HFFc6 (cell line): ENCODE measurements around the gene OR51D1. TPM values are rescaled to one million over a fixed set of nuclear protein-coding genes. Genes with fewer than 3 reads are reported as not detected.

Source experiments
- DNase-seq: peaks from one replicate; pipeline ENCODE4 v3.0.0-alpha.2; 2018
- H3K27ac Mint-ChIP-seq: 2 replicates; pipeline ENCODE4 v1.8.0; 2020; ENCODE audit warnings: mild to moderate bottlenecking, mixed read lengths
- H3K27me3 Mint-ChIP-seq: 2 replicates; pipeline ENCODE4 v1.8.0; 2021; ENCODE audit warnings: mild to moderate bottlenecking, moderate library complexity, mixed read lengths; ENCODE audit not compliant: insufficient read depth
- H3K36me3 Mint-ChIP-seq: 2 replicates; pipeline ENCODE4 v1.8.0; 2021; ENCODE audit warnings: low read depth, mixed read lengths
- H3K4me1 Mint-ChIP-seq: 2 replicates; pipeline ENCODE4 v1.8.0; 2020; ENCODE audit warnings: low read depth, mixed read lengths
- H3K4me3 Mint-ChIP-seq: 2 replicates; pipeline ENCODE4 v1.8.0; 2020; ENCODE audit warnings: mild to moderate bottlenecking, moderate library complexity, mixed read lengths
- H3K9me3 Mint-ChIP-seq: 2 replicates; pipeline ENCODE4 v1.8.0; 2020; ENCODE audit warnings: mild to moderate bottlenecking, mixed read lengths
- CTCF ChIP-seq: fragments of 200-600 bp; sonication (generic); IDR thresholded peaks from 2 replicates; pipeline ENCODE4 v1.5.0; 2021; ENCODE audit warnings: antibody characterized with exemption, mild to moderate bottlenecking
- total RNA-seq, 6 experiments: library from RNA; stranded (reverse); fragmentation: NEBNext Ultra II Directional; extraction: Animal tissue kit (Norgen Biotek cat#: 25700); gene quantifications; 2 replicates in 1 of 6; 3 replicates in 5 of 6; pipeline ENCODE4 v1.2.3, GENCODE V29; 2021

The OR51D1 gene
- total RNA-seq, 6 experiments from 2014 or later, result not detected

GRCh38 chr11:4664786-4665185 is 27.5 kb downstream of the OR51D1 start:
- no peak for DNase-seq

GRCh38 chr11:4665424-4665823 is 28.1 kb downstream of the OR51D1 start:
- DNase-seq, result no peak
- Mint-ChIP-seq H3K9me3 (peaks cover 20% of the 10 kb centered on the region), H3K4me1 (no peaks in the 10 kb centered on the region), H3K4me3 (no peak overlapping the region), H3K36me3 (no peaks in the 10 kb centered on the region), H3K27ac (no peak overlapping the region), H3K27me3 (peaks cover 3% of the 10 kb centered on the region)
- no peak for TF ChIP-seq CTCF

More at GRCh38 chr11:4664786-4665185, 27.5 kb downstream of the OR51D1 start:
- no peak overlapping the region for H3K4me3 Mint-ChIP-seq
- peaks cover 3% of the 10 kb centered on the region for H3K27me3 Mint-ChIP-seq
- no peaks in the 10 kb centered on the region for H3K4me1 Mint-ChIP-seq
- no peaks in the 10 kb centered on the region for H3K36me3 Mint-ChIP-seq
- peaks cover 20% of the 10 kb centered on the region for H3K9me3 Mint-ChIP-seq
- no peak for TF ChIP-seq CTCF
- H3K27ac Mint-ChIP-seq, result no peak overlapping the region

- DNase-seq, result no peak
- H3K27me3 Mint-ChIP-seq, result no peaks in the 10 kb centered on the region
- peaks cover 20% of the 10 kb centered on the region for H3K9me3 Mint-ChIP-seq
- no peaks in the 10 kb centered on the region for H3K4me1 Mint-ChIP-seq
- H3K36me3 Mint-ChIP-seq, result no peaks in the 10 kb centered on the region
- TF ChIP-seq CTCF, result no peak
- H3K4me3 Mint-ChIP-seq, result no peak overlapping the region
- no peak overlapping the region for H3K27ac Mint-ChIP-seq
Measured at GRCh38 chr11:4671741-4672140, 34.5 kb downstream of the OR51D1 start.

GRCh38 chr11:4672470-4672869 is 35.2 kb downstream of the OR51D1 start:
- DNase-seq, result no peak
- 0 out of 2 replicates have a peak, but pooled peaks cover 2% of the 10 kb centered on the region for H3K27me3 Mint-ChIP-seq
- no peaks in the 10 kb centered on the region for H3K36me3 Mint-ChIP-seq
- no peak for TF ChIP-seq CTCF
- peaks cover 16% of the 10 kb centered on the region for H3K9me3 Mint-ChIP-seq
- H3K4me3 Mint-ChIP-seq, result no peak overlapping the region
- no peak overlapping the region for H3K27ac Mint-ChIP-seq
- no peaks in the 10 kb centered on the region for H3K4me1 Mint-ChIP-seq

- Mint-ChIP-seq H3K4me3 (no peak overlapping the region), H3K9me3 (peaks cover 14% of the 10 kb centered on the region), H3K27ac (no peak overlapping the region), H3K27me3 (0 out of 2 replicates have a peak, but pooled peaks cover 2% of the 10 kb centered on the region), H3K4me1 (no peaks in the 10 kb centered on the region), H3K36me3 (no peaks in the 10 kb centered on the region)
- DNase-seq, result no peak
- TF ChIP-seq CTCF, result no peak
Measured at GRCh38 chr11:4673781-4674180, 36.5 kb downstream of the OR51D1 start.

GRCh38 chr11:4677948-4678347 is 40.7 kb downstream of the OR51D1 start:
- H3K9me3 Mint-ChIP-seq, result peaks cover 26% of the 10 kb centered on the region
- H3K27ac Mint-ChIP-seq, result no peak overlapping the region
- TF ChIP-seq CTCF, result no peak
- no peaks in the 10 kb centered on the region for H3K4me1 Mint-ChIP-seq
- H3K4me3 Mint-ChIP-seq, result no peak overlapping the region
- 0 out of 2 replicates have a peak, but pooled peaks cover 2% of the 10 kb centered on the region for H3K27me3 Mint-ChIP-seq
- H3K36me3 Mint-ChIP-seq, result no peaks in the 10 kb centered on the region
- no peak for DNase-seq
